Psoas muscle (tissue), 8 donors: ENCODE results near the gene PWWP2B. TPM values are rescaled to one million over a fixed set of nuclear protein-coding genes. Genes with fewer than 3 reads are reported as not detected.
"Not testable (repeated sequence)": the region's sequence is repeated elsewhere in the genome, so short reads cannot be mapped to it uniquely, and the experiment has no call there.

ENCODE experiments used
- ATAC-seq, 4 donors: fragments of 200-7000 bp; cut with Tn5 transposase; one replicate each; pipeline ENCODE4 v1.9.1; 2020; ENCODE audit warnings: moderate library complexity in 3 of 4, mild to moderate bottlenecking in 2 of 4
- DNase-seq, 2 donors: peaks; one replicate each; pipeline ENCODE4 v3.0.0-alpha.2; 2020
- H3K27ac ChIP-seq: fragments of 200-600 bp; one replicate; pipeline ENCODE4 v1.8.0; 2022
- H3K27me3 ChIP-seq, 3 donors: fragments of 200-600 bp in 1 of 3; one replicate each; pipeline versions ENCODE4 v1.6.1 to v1.8.0; 2013 to 2022; ENCODE audit warnings: low read length in 2 of 3, mild to moderate bottlenecking in 2 of 3, moderate library complexity in 1 of 3; ENCODE audit not compliant: insufficient read depth in 3 of 3
- H3K36me3 ChIP-seq, 2 donors: fragments of 200-600 bp in 1 of 2; one replicate each; pipeline versions ENCODE4 v1.6.1 to v1.8.0; 2013 to 2022; ENCODE audit warnings: low read depth in 1 of 2, mild to moderate bottlenecking in 1 of 2, moderate library complexity in 1 of 2; ENCODE audit not compliant: insufficient read depth in 1 of 2
- H3K4me1 ChIP-seq: fragments of 200-600 bp; one replicate; pipeline ENCODE4 v1.8.0; 2022
- H3K4me3 ChIP-seq: fragments of 200-600 bp; one replicate; pipeline ENCODE4 v1.8.0; 2022; ENCODE audit warnings: mild to moderate bottlenecking
- H3K9me3 ChIP-seq: fragments of 200-600 bp; one replicate; pipeline ENCODE4 v1.8.0; 2022
- CTCF ChIP-seq: fragments of 200-600 bp; IDR thresholded peaks from one replicate; pipeline ENCODE4 v1.8.0; 2022; ENCODE audit warnings: antibody characterized with exemption
- WGBS, 3 donors: extraction: QIAGEN DNeasy Blood & Tissue Kit; methylation state at CpG; one replicate each; pipeline versions ENCODE4 v1.1.6 to v1.1.7; 2013; 5-methylcytosine and 5-hydroxymethylcytosine counted together
- intact Hi-C, 2 donors: fragments of 100-400 bp; cut with DNase I; formaldehyde crosslinking; loops; one replicate each; pipeline versions ENCODE4 v1.11.0 to v1.14.2; 2022
- polyA plus RNA-seq, 3 donors: library from polyadenylated mRNA; stranded (reverse); fragments of 200-250 nt; gene quantifications; one replicate each; pipeline ENCODE4 v1.2.3, GENCODE V29; 2013
- total RNA-seq, 4 donors: library from RNA; stranded (reverse); fragmentation: NEBNext Ultra II Directional in 2 of 4; extraction: Animal tissue kit (Norgen Biotek cat#: 25700) in 2 of 4; gene quantifications; one replicate each; pipeline versions ENCODE4 v1.2.1 to v1.2.4, GENCODE V29; 2021 to 2023
- donor health status: healthy with polysubstance abuse.
- donor health status: DM: no; HTN: no; CAD: no; lungs with moderate emphysema.
- donor health status: Bipolar disorder and iron deficiency.
- donor health status: healthy.
- donor health status: DM: yes; HTN: yes; CAD: no.
- donor health status: DM: no; HTN: no; CAD: no.
- donor health status: DM: no; HTN: no; CAD: no.
- donor health status: DM: yes; HTN: yes; CAD: no.

The PWWP2B gene
- total and polyA plus RNA-seq, 7 donors = 14.5 to 35.2 (median 22.2) TPM

GRCh38 chr10:132350391-132350790 lies 46.6 kb upstream of the PWWP2B start:
- peak in 1 of 2 donors; percentile 36 for DNase-seq
- no peak overlapping the region for H3K27ac ChIP-seq
- ATAC-seq = no peak
- intact Hi-C loops = loop anchor here in 1 of 2 donors (5.0 kb wide), 1 partner anchor 43 kb away; the partner anchor contains the start of gene STK32C
- no peaks in the 10 kb centered on the region for H3K36me3 ChIP-seq
- no peaks in the 10 kb centered on the region for H3K27me3 ChIP-seq
- WGBS, 3 donors = 75 to 82% (median 77%) methylated on average over 11 of the region's 11 CpGs
- no peaks in the 10 kb centered on the region for H3K4me1 ChIP-seq
- H3K9me3 ChIP-seq = no peaks in the 10 kb centered on the region
- TF ChIP-seq CTCF = no peak
- no peak overlapping the region for H3K4me3 ChIP-seq

GRCh38 chr10:132350946-132351345 lies 46.1 kb upstream of the PWWP2B start:
- intact Hi-C loops = loop anchor here in 1 of 2 donors (5.0 kb wide), 1 partner anchor 44 kb away; the partner anchor contains the start of gene STK32C
- no peaks in the 10 kb centered on the region for H3K9me3 ChIP-seq
- no peak overlapping the region for H3K27ac ChIP-seq
- no peaks in the 10 kb centered on the region for H3K27me3 ChIP-seq
- no peaks in the 10 kb centered on the region for H3K36me3 ChIP-seq
- H3K4me3 ChIP-seq = no peak overlapping the region
- no peak for ATAC-seq
- peak in 1 of 2 donors; percentile 37 for DNase-seq
- H3K4me1 ChIP-seq = no peaks in the 10 kb centered on the region
- TF ChIP-seq CTCF = no peak
- 94 to 95% (median 95%) methylated on average over 17 of the region's 17 CpGs for WGBS, 3 donors

GRCh38 chr10:132351611-132352010 lies 45.4 kb upstream of the PWWP2B start:
- H3K9me3 ChIP-seq = no peaks in the 10 kb centered on the region
- ATAC-seq = no peak
- no peak overlapping the region for H3K4me3 ChIP-seq
- H3K27me3 ChIP-seq = no peaks in the 10 kb centered on the region
- H3K4me1 ChIP-seq = no peaks in the 10 kb centered on the region
- TF ChIP-seq CTCF = no peak
- 88 to 94% (median 88%) methylated on average over 22 to 25 of the region's 25 CpGs for WGBS, 3 donors
- intact Hi-C loops = loop anchor here in 1 of 2 donors (5.0 kb wide), 1 partner anchor 44 kb away; the partner anchor contains the start of gene STK32C
- peak in 1 of 2 donors; percentile 19 for DNase-seq
- H3K27ac ChIP-seq = no peak overlapping the region
- H3K36me3 ChIP-seq = no peaks in the 10 kb centered on the region

GRCh38 chr10:132352462-132353308 lies 44.3 kb upstream of the PWWP2B start:
- not testable (repeated sequence) for H3K36me3 ChIP-seq, H3K27me3 ChIP-seq, H3K4me1 ChIP-seq, H3K27ac ChIP-seq, H3K4me3 ChIP-seq, H3K9me3 ChIP-seq
- intact Hi-C loops = loop anchor here in 1 of 2 donors (1.0 to 5.0 kb wide), 2 partner anchors 45 to 129 kb away; partner anchors contain the start of gene STK32C
- peak; percentile 84 for TF ChIP-seq CTCF
- DNase-seq (peak; percentile 76 to 86), ATAC-seq (peak; percentile 70 to 86 (median 78))
- 57 to 59% (median 58%) methylated on average over 22 to 33 of the region's 44 CpGs for WGBS, 3 donors
